HEK293 (cell line): ENCODE measurements around the gene BLOC1S3.

ENCODE experiments used
- ZNF274 ChIP-seq, 2 experiments: fragments of 200-500 bp in 1 of 2; fragments of 450-650 bp in 1 of 2; sonication (Bioruptor generic) in 1 of 2; formaldehyde crosslinking in 1 of 2; IDR thresholded peaks; 2 replicates each; pipeline versions ENCODE4 v1.5.1 to v1.6.1; 2014 to 2016; ENCODE audit warnings: borderline replicate concordance in 1 of 2, inconsistent platforms in 1 of 2, low read length in 1 of 2, missing biosample characterization in 1 of 2, missing genetic modification characterization in 1 of 2
- ZNF394 ChIP-seq: fragments of 450-650 bp; formaldehyde crosslinking; IDR thresholded peaks from 2 replicates; pipeline ENCODE4 v1.5.1; 2016; ENCODE audit warnings: missing biosample characterization, missing genetic modification characterization, mild to moderate bottlenecking, moderate library complexity, borderline replicate concordance
- ZNF529 ChIP-seq: fragments of 450-650 bp; formaldehyde crosslinking; IDR thresholded peaks from 2 replicates; pipeline ENCODE4 v1.5.1; 2017; ENCODE audit warnings: missing genetic modification characterization, missing biosample characterization; ENCODE audit not compliant: insufficient replicate concordance
- TF ChIP-seq, protein P1 (sequence below): sonication (generic); formaldehyde crosslinking; IDR thresholded peaks from 2 replicates; pipeline ENCODE4 v1.8.1; 2022; ENCODE audit warnings: mild to moderate bottlenecking, moderate library complexity, missing genetic modification reagents

DNA sequence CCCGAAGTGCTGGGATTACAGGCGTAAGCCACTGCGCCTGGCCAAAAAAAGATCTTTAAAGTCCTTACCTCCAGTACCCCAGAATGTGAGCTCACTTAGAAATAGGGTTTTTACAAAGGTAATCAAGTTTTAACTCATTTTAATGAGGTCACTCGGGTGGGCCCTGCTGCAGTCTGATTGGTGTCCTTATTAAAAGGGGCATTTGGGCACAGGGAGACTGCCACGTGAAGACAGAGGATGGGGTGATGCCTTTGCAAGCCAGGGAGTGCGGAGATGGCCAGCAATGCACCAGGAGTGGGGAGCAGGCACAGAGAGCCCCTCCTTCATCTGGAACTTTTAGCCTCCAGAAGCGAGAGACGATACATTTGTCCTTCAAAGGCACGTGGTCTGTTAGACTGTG is 29.5 kb upstream of the BLOC1S3 start:
- TF ChIP-seq ZNF529 (tag by site-specific recombination) (no peak), ZNF274 (IDR thresholded peaks at IDR 0.05; ENCODE audit: low read length) (no peak), ZNF274 (tag by site-specific recombination; IDR thresholded peaks at IDR 0.05; ENCODE audit: borderline replicate concordance) (no peak), ZNF394 (tag by site-specific recombination) (no peak)
- TF ChIP-seq, protein P1, sequence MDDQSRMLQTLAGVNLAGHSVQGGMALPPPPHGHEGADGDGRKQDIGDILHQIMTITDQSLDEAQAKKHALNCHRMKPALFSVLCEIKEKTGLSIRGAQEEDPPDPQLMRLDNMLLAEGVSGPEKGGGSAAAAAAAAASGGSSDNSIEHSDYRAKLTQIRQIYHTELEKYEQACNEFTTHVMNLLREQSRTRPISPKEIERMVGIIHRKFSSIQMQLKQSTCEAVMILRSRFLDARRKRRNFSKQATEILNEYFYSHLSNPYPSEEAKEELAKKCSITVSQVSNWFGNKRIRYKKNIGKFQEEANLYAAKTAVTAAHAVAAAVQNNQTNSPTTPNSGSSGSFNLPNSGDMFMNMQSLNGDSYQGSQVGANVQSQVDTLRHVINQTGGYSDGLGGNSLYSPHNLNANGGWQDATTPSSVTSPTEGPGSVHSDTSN (CRISPR knock-in tag) = no peak
